Right lobe of liver (tissue), 4 donors: Measurements from ENCODE around the gene SPATS2L.

Source experiments
- CTCF ChIP-seq, 4 donors: fragments of 200-600 bp in 3 of 4; fragments of 450-650 bp in 1 of 4; IDR thresholded peaks; one replicate each; pipeline versions ENCODE4 v1.5.1 to v1.8.0; 2016 to 2022; ENCODE audit warnings: antibody characterized with exemption in 4 of 4, mild to moderate bottlenecking in 2 of 4
- POLR2A ChIP-seq: fragments of 450-650 bp; IDR thresholded peaks from one replicate; pipeline ENCODE4 v1.6.1; 2017; ENCODE audit warnings: antibody characterized with exemption, mild to moderate bottlenecking
- donor health status: DM: no; HTN: no; CAD: no.
- donor health status: DM: no; HTN: no; CAD: no.
- donor health status: DM: no; HTN: yes; CAD: no.

GRCh38 chr2:200364142-200364541 lies 57.6 kb downstream of the SPATS2L start:
- TF ChIP-seq CTCF (IDR thresholded peaks at IDR 0.05) (no peak), POLR2A (no peak)
